Stomach (tissue), 9 donors: Measurements from ENCODE around the gene FAM107B. TPM values are rescaled to one million over a fixed set of nuclear protein-coding genes. Genes with fewer than 3 reads are reported as not detected.

Experiments used
- DNase-seq, 2 donors: peaks; one replicate each; pipeline versions ENCODE4 v3.0.0 to v3.0.0-alpha.2; 2013 to 2019
- H3K27ac ChIP-seq, 5 donors: fragments of 200-600 bp in 4 of 5; sonication (generic) in 4 of 5; one replicate each; pipeline ENCODE4 v1.5.1; 2013 to 2019; ENCODE audit warnings: mild to moderate bottlenecking in 1 of 5, moderate library complexity in 1 of 5
- H3K27me3 ChIP-seq, 3 donors: fragments of 200-600 bp; sonication (generic); one replicate each; pipeline ENCODE4 v1.5.1; 2017 to 2019; ENCODE audit warnings: mixed run types in 1 of 3
- H3K36me3 ChIP-seq, 4 donors: fragments of 200-600 bp; sonication (generic); 1 replicate in 3 of 4; 2 replicates in 1 of 4; pipeline ENCODE4 v1.5.1; 2016 to 2019
- H3K4me1 ChIP-seq, 4 donors: fragments of 200-600 bp; sonication (generic); one replicate each; pipeline ENCODE4 v1.5.1; 2016 to 2019
- H3K4me3 ChIP-seq, 4 donors: fragments of 200-600 bp; sonication (generic) in 3 of 4; one replicate each; pipeline ENCODE4 v1.5.1; 2016 to 2019; ENCODE audit warnings: mild to moderate bottlenecking in 1 of 4
- H3K9me3 ChIP-seq, 4 donors: fragments of 200-600 bp; sonication (generic); one replicate each; pipeline ENCODE4 v1.5.1; 2016 to 2019
- CTCF ChIP-seq, 7 experiments: fragments of 450-650 bp in 4 of 7; fragments of 200-600 bp in 3 of 7; sonication (generic) in 3 of 7; IDR thresholded peaks; one replicate each; pipeline ENCODE4 v1.5.1; 2016 to 2019; ENCODE audit warnings: antibody characterized with exemption in 7 of 7, control low read depth in 2 of 7, mild to moderate bottlenecking in 1 of 7
- EP300 ChIP-seq: sonication (generic); formaldehyde crosslinking; IDR thresholded peaks from one replicate; pipeline ENCODE4 v1.6.1; 2017; ENCODE audit warnings: antibody characterized with exemption
- POLR2A ChIP-seq, 4 donors: fragments of 450-650 bp; IDR thresholded peaks; one replicate each; pipeline ENCODE4 v1.6.1; 2016; ENCODE audit warnings: antibody characterized with exemption in 4 of 4, control low read depth in 2 of 4, mild to moderate bottlenecking in 1 of 4, moderate library complexity in 1 of 4
- POLR2AphosphoS5 ChIP-seq, 3 donors: sonication (generic); formaldehyde crosslinking; IDR thresholded peaks; one replicate each; pipeline ENCODE4 v1.6.1; 2016; ENCODE audit warnings: antibody characterized with exemption in 3 of 3
- WGBS, 5 donors: extraction: QIAGEN DNeasy Blood & Tissue Kit in 3 of 5; methylation state at CpG; one replicate each; pipeline versions ENCODE4 v1.1.5 to v1.1.7; 2013 to 2018; 5-methylcytosine and 5-hydroxymethylcytosine counted together
- intact Hi-C: fragments of 100-400 bp; cut with DNase I; formaldehyde crosslinking; loops from one replicate; pipeline ENCODE4 v1.15.1; 2023; ENCODE audit warnings: low total_unique reads
- polyA plus RNA-seq, 3 donors: library from polyadenylated mRNA; stranded (reverse); fragments of 200-250 nt; gene quantifications; one replicate each; pipeline ENCODE4 v1.2.3, GENCODE V29; 2013
- total RNA-seq, 5 donors: library from RNA; depleted of rRNA; stranded (reverse); fragments of >200 nt; gene quantifications; one replicate each; pipeline versions ENCODE4 v1.1.0 to v1.2.3, GENCODE V29; 2014 to 2016
- donor health status: healthy with polysubstance abuse.
- donor health status: Bipolar disorder and iron deficiency.
- donor health status: healthy.

The FAM107B gene
- total and polyA plus RNA-seq, 8 donors, result 18.7 to 397 (median 160) TPM

- TF ChIP-seq POLR2AphosphoS5 (IDR thresholded peaks at IDR 0.05), result no peak
- WGBS, 5 donors, result 81 to 93% (median 90%) methylated on average over 2 of the region's 2 CpGs
- no peak overlapping the region for H3K4me3 ChIP-seq
- no peak for DNase-seq
- intact Hi-C loops, result no loop called here
- H3K9me3 ChIP-seq, result no peaks in the 10 kb centered on the region
- no peak overlapping the region for H3K27ac ChIP-seq
- no peaks in the 10 kb centered on the region for H3K27me3 ChIP-seq
- peaks cover 0 to 6% (median 0%) of the 10 kb centered on the region in 4 donors for H3K4me1 ChIP-seq
- H3K36me3 ChIP-seq, result no peaks in the 10 kb centered on the region
These were observed 3.8 kb downstream of the FAM107B start for GRCh38 chr10:14770927-14771326.

- H3K27me3 ChIP-seq, result no peaks in the 10 kb centered on the region
- intact Hi-C loops, result no loop called here
- H3K4me3 ChIP-seq, result no peak overlapping the region
- DNase-seq, result no peak
- no peaks in the 10 kb centered on the region for H3K4me1 ChIP-seq
- WGBS, 5 donors, result 76 to 92% (median 90%) methylated on average over 5 of the region's 5 CpGs
- TF ChIP-seq EP300 (no peak), POLR2A (IDR thresholded peaks at IDR 0.05) (no peak), POLR2AphosphoS5 (IDR thresholded peaks at IDR 0.05) (no peak), CTCF (IDR thresholded peaks at IDR 0.05) (no peak)
- no peaks in the 10 kb centered on the region for H3K9me3 ChIP-seq
- H3K27ac ChIP-seq, result no peak overlapping the region
- H3K36me3 ChIP-seq, result no peaks in the 10 kb centered on the region
These were observed 13.3 kb downstream of the FAM107B start for GRCh38 chr10:14761372-14761771.

GRCh38 chr10:14758994-14759664 is 15.6 kb downstream of the FAM107B start:
- Histone ChIP-seq H3K27me3 (no peaks in the 10 kb centered on the region), H3K27ac (no peak overlapping the region), H3K4me1 (no peaks in the 10 kb centered on the region), H3K9me3 (no peaks in the 10 kb centered on the region), H3K4me3 (no peak overlapping the region), H3K36me3 (no peaks in the 10 kb centered on the region)
- DNase-seq, result peak in 1 of 2 donors; percentile 70
- intact Hi-C loops, result no loop called here
- TF ChIP-seq EP300 (no peak), POLR2AphosphoS5 (IDR thresholded peaks at IDR 0.05) (peak in 1 of 3 donors; percentile 16), POLR2A (IDR thresholded peaks at IDR 0.05) (no peak), CTCF (IDR thresholded peaks at IDR 0.05) (peak in 1 of 7 experiments; percentile 16)
- WGBS, 5 donors, result 76 to 86% (median 80%) methylated on average over 8 of the region's 8 CpGs

- no peak overlapping the region for H3K27ac ChIP-seq
- 95 to 99% (median 98%) methylated on average over 9 of the region's 9 CpGs for WGBS, 5 donors
- no peaks in the 10 kb centered on the region for H3K9me3 ChIP-seq
- H3K4me3 ChIP-seq, result no peak overlapping the region
- H3K36me3 ChIP-seq, result no peaks in the 10 kb centered on the region
- intact Hi-C loops, result no loop called here
- no peak for TF ChIP-seq POLR2A (IDR thresholded peaks at IDR 0.05)
- no peak for TF ChIP-seq POLR2AphosphoS5 (IDR thresholded peaks at IDR 0.05)
- TF ChIP-seq CTCF (IDR thresholded peaks at IDR 0.05), result no peak
- DNase-seq, result no peak
- no peaks in the 10 kb centered on the region for H3K4me1 ChIP-seq
- no peaks in the 10 kb centered on the region for H3K27me3 ChIP-seq
These were observed 16.2 kb downstream of the FAM107B start for GRCh38 chr10:14758451-14758850.

- intact Hi-C loops, result no loop called here
These were observed 16.7 kb downstream of the FAM107B start for GRCh38 chr10:14757986-14758385.

More at GRCh38 chr10:14757986-14758385, 16.7 kb downstream of the FAM107B start:
- H3K27ac ChIP-seq, result no peak overlapping the region
- H3K9me3 ChIP-seq, result no peaks in the 10 kb centered on the region
- 87 to 95% (median 93%) methylated on average over 7 of the region's 7 CpGs for WGBS, 5 donors
- H3K27me3 ChIP-seq, result no peaks in the 10 kb centered on the region
- H3K4me1 ChIP-seq, result no peaks in the 10 kb centered on the region
- no peak for DNase-seq
- H3K4me3 ChIP-seq, result no peak overlapping the region
- no peaks in the 10 kb centered on the region for H3K36me3 ChIP-seq
- no peak for TF ChIP-seq POLR2A (IDR thresholded peaks at IDR 0.05)
- no peak for TF ChIP-seq POLR2AphosphoS5 (IDR thresholded peaks at IDR 0.05)
- TF ChIP-seq CTCF (IDR thresholded peaks at IDR 0.05), result no peak
- no peak for TF ChIP-seq EP300
